Measurements from ENCODE around the gene MAEA. TPM values are rescaled to one million over a fixed set of nuclear protein-coding genes. Genes with fewer than 3 reads are reported as not detected.

The MAEA gene
- total and polyA plus RNA-seq, 2 of the 8 experiments (the other 6 are each of a cell fraction or from before 2014, with no cell fraction given), result 75.8 to 133 TPM

DNA sequence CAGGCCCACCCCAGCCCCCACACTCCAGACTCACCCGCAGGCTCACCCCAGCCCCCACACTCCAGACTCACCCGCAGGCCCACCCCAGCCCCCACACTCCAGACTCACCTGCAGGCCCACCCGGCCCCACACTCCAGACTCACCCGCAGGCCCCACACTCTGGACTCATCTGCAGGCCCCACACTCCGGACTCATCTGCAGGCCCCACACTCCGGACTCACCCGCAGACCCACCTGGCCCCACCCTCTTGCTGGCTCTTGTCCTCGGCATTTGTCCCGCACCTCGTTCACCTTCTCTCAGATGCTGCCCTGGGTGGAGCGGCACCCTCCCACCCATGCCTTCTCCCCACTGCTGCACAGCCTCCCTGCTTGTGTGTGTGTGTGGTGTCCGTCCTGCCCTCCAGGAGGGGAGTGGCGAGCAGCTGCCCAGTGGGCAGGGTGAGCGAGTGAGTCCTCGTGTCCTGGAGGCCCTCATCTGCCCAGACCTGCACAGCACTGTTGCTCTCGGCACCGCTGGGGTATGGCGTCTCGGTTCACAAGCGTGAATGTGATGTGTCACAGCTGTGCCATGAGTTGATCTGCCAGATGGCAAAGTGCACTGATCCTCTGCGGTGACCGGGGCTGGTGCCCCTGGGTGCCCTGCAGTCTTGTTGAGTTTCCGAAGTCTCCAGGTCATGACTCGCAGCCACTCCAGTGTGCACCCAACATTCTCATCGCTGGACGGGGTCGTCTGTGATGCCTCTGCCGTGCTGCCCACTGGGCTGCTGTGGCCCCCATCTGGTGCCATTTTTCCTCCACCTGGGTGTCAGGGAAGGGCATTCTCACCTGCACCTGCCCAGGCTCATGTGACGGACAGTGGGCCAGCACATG, 27.7 kb downstream of the MAEA start:
- no peak for DNase-seq (ENCODE audit: low read depth in 1 of 2, low spot score in 2 of 2)
- Histone ChIP-seq H3K79me1 (ENCODE audit: low read depth, low read length) (peaks cover 11% of the 10 kb centered on the region), H3K4me1 (replicated peaks in 1 of 4; ENCODE audit: control insufficient read depth in 3 of 4, insufficient read depth in 4 of 4, low read length in 3 of 4) (no peaks in the 10 kb centered on the region), H3K79me2 (ENCODE audit: control insufficient read depth in 1 of 2, insufficient read depth in 2 of 2, low read length in 2 of 2) (peaks cover 0 to 9% of the 10 kb centered on the region in 2 experiments; a peak in 1 of 4 replicates), H3K14ac (ENCODE audit: insufficient read length) (no peak overlapping the region), H2BK120ac (replicated peaks; ENCODE audit: low read depth, low read length) (no peak overlapping the region), H2BK12ac (ENCODE audit: low read depth, low read length) (no peak overlapping the region), H3K23ac (ENCODE audit: insufficient read length) (no peak overlapping the region), H3K18ac (ENCODE audit: extremely low read depth, low read length) (no peak overlapping the region), H3K23me2 (ENCODE audit: low read depth, low read length) (no peaks in the 10 kb centered on the region), H3K9me3 (ENCODE audit: insufficient read depth in 2 of 2, low read depth in 1 of 2, low read length in 1 of 2) (no peaks in the 10 kb centered on the region), H2AK5ac (ENCODE audit: low read depth, low read length) (no peak overlapping the region), H3K56ac (replicated peaks; ENCODE audit: insufficient read length, low read depth, low read length) (no peak overlapping the region), H2BK20ac (ENCODE audit: low read length) (no peak overlapping the region), H3K27me3 (replicated peaks in 1 of 4; ENCODE audit: control insufficient read depth in 3 of 4, extremely low read depth in 1 of 4, insufficient read depth in 3 of 4, low read length in 3 of 4) (no peaks in the 10 kb centered on the region), H4K20me1 (replicated peaks in 1 of 2; ENCODE audit: control insufficient read depth in 1 of 2, insufficient read depth in 2 of 2, low read length in 2 of 2) (peaks cover 4 to 28% of the 10 kb centered on the region in 2 experiments), H4K8ac (ENCODE audit: extremely low read depth, insufficient read depth, low read length) (no peak overlapping the region), H4K5ac (ENCODE audit: insufficient read length, low read depth, low read length) (no peak overlapping the region), H3K4me3 (ENCODE audit: extremely low read depth in 1 of 4, insufficient read depth in 2 of 4, low read depth in 3 of 4, low read length in 4 of 4) (no peak overlapping the region), H3K27ac (ENCODE audit: low read depth, low read length) (no peak overlapping the region), H2BK15ac (ENCODE audit: low read length) (no peak overlapping the region), H3K4me2 (ENCODE audit: insufficient read depth in 1 of 2, low read depth in 2 of 2, low read length in 2 of 2) (no peak overlapping the region), H3K9ac (replicated peaks in 1 of 4; ENCODE audit: extremely low read depth in 1 of 4, low read depth in 3 of 4, low read length in 3 of 4) (no peak overlapping the region), H3K4ac (replicated peaks; ENCODE audit: insufficient read length, low read depth, low read length) (no peak overlapping the region), H3K36me3 (ENCODE audit: control insufficient read depth in 2 of 4, insufficient read depth in 4 of 4, low read length in 3 of 4) (peaks cover 18 to 47% (median 40%) of the 10 kb centered on the region in 4 experiments), H2BK5ac (ENCODE audit: low read depth, low read length) (no peak overlapping the region), H4K91ac (replicated peaks; ENCODE audit: insufficient read length, low read length) (no peak overlapping the region), H2AFZ (ENCODE audit: low read length) (no peak overlapping the region)
- FAIRE-seq, result no peak
- TF ChIP-seq GABPA (IDR thresholded peaks at IDR 0.05; ENCODE audit: borderline replicate concordance, insufficient read depth, low read length) (no peak), POU5F1 (IDR thresholded peaks at IDR 0.05; ENCODE audit: low read depth, low read length) (no peak), RFX5 (IDR thresholded peaks at IDR 0.05; ENCODE audit: borderline replicate concordance, low read depth, low read length) (no peak), KDM1A (IDR thresholded peaks at IDR 0.05; ENCODE audit: borderline replicate concordance, low read length) (no peak), GTF2F1 (IDR thresholded peaks at IDR 0.05; ENCODE audit: borderline replicate concordance, low read depth, low read length) (no peak), SAP30 (IDR thresholded peaks at IDR 0.05; ENCODE audit: insufficient read depth, insufficient replicate concordance, low read length) (no peak)
- CTCF ChIA-PET (ENCODE audit: partially characterized antibody), result interaction anchor here (1.1 to 1.6 kb wide), 9 partner anchors 10 to 114 kb away, joined by 3 to 9 read pairs (median 4); partner anchors contain the start of gene MAEA
- POLR2A ChIA-PET (ENCODE audit: partially characterized antibody), result interaction anchor here (1.7 kb wide), 1 partner anchor 8 kb away, joined by 11 read pairs; no protein-coding TSS in a partner anchor
- WGBS, 2 experiments (ENCODE audit: extremely low coverage in 1 of 2, insufficient coverage in 1 of 2, insufficient read length in 1 of 2, insufficient replicate concordance in 2 of 2, low coverage in 1 of 2, low lambda C conversion rate in 2 of 2, missing lambda C conversion rate in 1 of 2), result 96% methylated on average over 20 of the region's 29 CpGs; no CpG with 5 or more reads in 1 of the 2 experiments

Data from H1 (cell line).